ENCODE data around the gene CCDC154.

Gene CCDC154

GRCh38 chr16:1426734-1427471 is 17.5 kb downstream of the CCDC154 start:
- DNase-seq: no peak

GRCh38 chr16:1425616-1426370 is 18.6 kb downstream of the CCDC154 start:
- no peak for DNase-seq

- no peak for DNase-seq
Measured at GRCh38 chr16:1424028-1424427, 20.3 kb downstream of the CCDC154 start.

GRCh38 chr16:1422076-1422475 is 22.3 kb downstream of the CCDC154 start:
- DNase-seq: no peak

GRCh38 chr16:1420111-1420539 is 24.2 kb downstream of the CCDC154 start:
- DNase-seq: peak in 1 of 56 donors; percentile 28

GRCh38 chr16:1416521-1416941 is 27.8 kb downstream of the CCDC154 start:
- DNase-seq: no peak

GRCh38 chr16:1414532-1415260 is 29.7 kb downstream of the CCDC154 start, which contains the start of gene UNKL:
Gene UNKL (minus strand): TSS chr16:1414704. CDS start chr16:1414691, 13 bp downstream.
- peak in 44 of 56 donors; percentile 5 to 76 (median 34) for DNase-seq

- peak in 21 of 56 donors; percentile 2 to 64 (median 19) for DNase-seq
Measured at GRCh38 chr16:1413684-1414531, 30.4 kb downstream of the CCDC154 start.

- no peak for DNase-seq
Measured at GRCh38 chr16:1412847-1413246, 31.5 kb downstream of the CCDC154 start.

GRCh38 chr16:1408171-1408837 is 36.1 kb downstream of the CCDC154 start:
- peak; percentile 49 to 97 (median 91) for DNase-seq

GRCh38 chr16:1407753-1408152 is 36.6 kb downstream of the CCDC154 start:
- peak in 11 of 56 donors; percentile 20 to 52 (median 36) for DNase-seq

- DNase-seq: no peak
Measured at GRCh38 chr16:1403733-1404132, 40.6 kb downstream of the CCDC154 start.

GRCh38 chr16:1403036-1403435 is 41.3 kb downstream of the CCDC154 start:
- no peak for DNase-seq

GRCh38 chr16:1401758-1402154 is 42.6 kb downstream of the CCDC154 start:
- no peak for DNase-seq

GRCh38 chr16:1401061-1401757 is 43.1 kb downstream of the CCDC154 start:
- DNase-seq: no peak

GRCh38 chr16:1398826-1399581 is 45.4 kb downstream of the CCDC154 start:
- no peak for DNase-seq

- DNase-seq: no peak
Measured at GRCh38 chr16:1398351-1398750, 46.0 kb downstream of the CCDC154 start.

- no peak for DNase-seq
Measured at GRCh38 chr16:1397779-1398178, 46.6 kb downstream of the CCDC154 start.

Measured in amygdala (tissue), 56 donors.